NK-92 (cell line): ENCODE results near the gene PHOX2A.

Experiments
- DNase-seq: peaks from one replicate; lab custom pipeline; 2025; ENCODE audit not compliant: unreplicated experiment; lab: John Stamatoyannopoulos, UW

PHOX2A gene

DNA sequence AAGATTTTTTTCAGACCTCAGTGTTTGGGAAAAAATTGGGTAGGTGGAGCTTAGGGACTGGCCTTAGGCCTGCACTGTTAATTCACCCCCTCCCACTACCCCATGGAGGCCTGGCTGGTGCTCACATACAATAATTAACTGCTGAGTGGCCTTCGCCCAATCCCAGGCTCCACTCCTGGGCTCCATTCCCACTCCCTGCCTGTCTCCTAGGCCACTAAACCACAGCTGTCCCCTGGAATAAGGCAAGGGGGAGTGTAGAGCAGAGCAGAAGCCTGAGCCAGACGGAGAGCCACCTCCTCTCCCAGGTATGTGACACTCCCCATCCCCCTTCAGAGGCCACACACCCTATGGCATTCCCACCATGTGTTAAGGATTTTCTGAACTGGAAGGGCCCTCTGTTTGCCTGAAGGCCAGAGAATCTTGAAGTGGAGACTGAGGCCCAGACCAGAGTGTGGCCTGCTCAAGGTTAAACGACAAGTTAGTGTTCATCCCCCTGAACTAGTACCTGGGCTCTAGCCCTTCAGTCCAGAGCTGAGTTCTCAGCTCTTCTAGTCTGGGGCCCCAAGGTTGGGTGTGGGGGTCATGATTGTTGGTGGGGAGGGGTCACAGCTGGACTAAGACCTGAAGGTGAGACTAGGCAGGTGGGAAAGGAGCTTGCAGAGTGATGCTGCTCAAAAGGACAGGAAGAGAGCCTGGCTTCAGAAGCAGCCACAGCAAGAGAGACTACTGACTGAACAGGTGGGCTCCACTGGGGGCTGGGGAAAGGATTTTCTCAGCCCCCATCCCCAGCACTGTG is 54.3 kb downstream of the PHOX2A start:
- DNase-seq: no peak
